CD14-positive monocyte (primary cell): ENCODE data around the gene THSD8. TPM values are rescaled to one million over a fixed set of nuclear protein-coding genes. Genes with fewer than 3 reads are reported as not detected.

ENCODE experiments used
- DNase-seq, 3 donors: peaks; one replicate each; pipeline ENCODE4 v3.0.0-alpha.2; 2011 to 2022
- H2AFZ ChIP-seq: 2 replicates; pipeline ENCODE4 v1.6.0; 2012; ENCODE audit warnings: mild to moderate bottlenecking, low read depth, low read length, inconsistent platforms; ENCODE audit not compliant: insufficient read depth, poor library complexity, severe bottlenecking
- H3K27ac ChIP-seq, 2 donors: 1 replicate in 1 of 2; 2 replicates in 1 of 2; pipeline ENCODE4 v1.5.1; 2012 to 2013; ENCODE audit warnings: low read length in 2 of 2, control low read depth in 1 of 2, inconsistent platforms in 1 of 2, low read depth in 1 of 2, mild to moderate bottlenecking in 1 of 2
- H3K27me3 ChIP-seq, 2 donors: one replicate each; pipeline versions ENCODE4 v1.6.0 to v1.6.1; 2011 to 2013; ENCODE audit warnings: low read length in 2 of 2; ENCODE audit not compliant: control insufficient read depth in 2 of 2, insufficient read depth in 2 of 2
- H3K36me3 ChIP-seq, 2 donors: replicated peaks in 1 of 2; 1 replicate in 1 of 2; 2 replicates in 1 of 2; pipeline versions ENCODE4 v1.5.1 to v1.6.1; 2012 to 2013; ENCODE audit warnings: low read length in 2 of 2, control low read depth in 1 of 2, inconsistent platforms in 1 of 2, mild to moderate bottlenecking in 1 of 2; ENCODE audit not compliant: insufficient read depth in 2 of 2, control insufficient read depth in 1 of 2
- H3K4me1 ChIP-seq, 2 donors: 1 replicate in 1 of 2; 2 replicates in 1 of 2; pipeline versions ENCODE4 v1.5.1 to v1.6.1; 2012 to 2013; ENCODE audit warnings: low read length in 2 of 2, control low read depth in 1 of 2, inconsistent platforms in 1 of 2, mild to moderate bottlenecking in 1 of 2, moderate library complexity in 1 of 2; ENCODE audit not compliant: insufficient read depth in 2 of 2, control insufficient read depth in 1 of 2
- H3K4me2 ChIP-seq: replicated peaks from 2 replicates; pipeline ENCODE3; 2012; ENCODE audit warnings: low read length, moderate library complexity, mild to moderate bottlenecking; ENCODE audit not compliant: poor library complexity, severe bottlenecking; ENCODE audit errors: extremely low read depth
- H3K4me3 ChIP-seq, 3 experiments: fragments of 200-600 bp in 1 of 3; sonication (generic) in 1 of 3; replicated peaks in 1 of 3; 1 replicate in 2 of 3; 2 replicates in 1 of 3; pipeline ENCODE4 v1.5.1; 2011 to 2013; ENCODE audit warnings: low read length in 3 of 3, mild to moderate bottlenecking in 3 of 3, control low read depth in 2 of 3, low read depth in 2 of 3, inconsistent platforms in 1 of 3, moderate library complexity in 1 of 3
- H3K79me2 ChIP-seq: 2 replicates; pipeline ENCODE4 v1.6.0; 2012; ENCODE audit warnings: mild to moderate bottlenecking, control low read depth, inconsistent platforms, low read length, moderate library complexity; ENCODE audit not compliant: insufficient read depth
- H3K9ac ChIP-seq: 2 replicates; pipeline ENCODE4 v1.6.0; 2017; ENCODE audit warnings: low read length, mild to moderate bottlenecking; ENCODE audit not compliant: insufficient read depth, poor library complexity, severe bottlenecking
- H3K9me3 ChIP-seq, 2 donors: replicated peaks in 1 of 2; 1 replicate in 1 of 2; 2 replicates in 1 of 2; pipeline versions ENCODE4 v1.5.1 to v1.6.1; 2012 to 2013; ENCODE audit warnings: low read length in 2 of 2, control low read depth in 1 of 2; ENCODE audit not compliant: control insufficient read depth in 1 of 2, insufficient read depth in 1 of 2
- H4K20me1 ChIP-seq: 2 replicates; pipeline ENCODE4 v1.6.0; 2012; ENCODE audit warnings: mild to moderate bottlenecking, low read length, control low read depth, moderate library complexity; ENCODE audit not compliant: insufficient read depth
- H3K27ac Mint-ChIP-seq, 7 donors: one replicate each; pipeline ENCODE4 v1.8.0; 2020; ENCODE audit warnings: mild to moderate bottlenecking in 7 of 7, mixed read lengths in 7 of 7, moderate library complexity in 6 of 7, inconsistent platforms in 2 of 7
- H3K27me3 Mint-ChIP-seq, 3 donors: one replicate each; pipeline ENCODE4 v1.8.0; 2021 to 2022; ENCODE audit warnings: low read depth in 3 of 3, mild to moderate bottlenecking in 3 of 3, mixed read lengths in 3 of 3, moderate library complexity in 3 of 3, inconsistent platforms in 1 of 3
- H3K36me3 Mint-ChIP-seq, 2 donors: one replicate each; pipeline ENCODE4 v1.8.0; 2020; ENCODE audit warnings: mixed read lengths in 2 of 2, inconsistent platforms in 1 of 2, mild to moderate bottlenecking in 1 of 2
- H3K4me1 Mint-ChIP-seq: one replicate; pipeline ENCODE4 v1.8.0; 2020; ENCODE audit warnings: mild to moderate bottlenecking, mixed read lengths
- H3K4me3 Mint-ChIP-seq, 2 donors: one replicate each; pipeline ENCODE4 v1.8.0; 2020; ENCODE audit warnings: mild to moderate bottlenecking in 2 of 2, mixed read lengths in 2 of 2, moderate library complexity in 1 of 2
- H3K9me3 Mint-ChIP-seq, 7 donors: one replicate each; pipeline ENCODE4 v1.8.0; 2020 to 2022; ENCODE audit warnings: mixed read lengths in 7 of 7, mild to moderate bottlenecking in 6 of 7, moderate library complexity in 6 of 7, inconsistent platforms in 2 of 7
- CTCF ChIP-seq: fragments of 200-600 bp; IDR thresholded peaks from one replicate; pipeline ENCODE4 v1.8.0; 2022; ENCODE audit warnings: antibody characterized with exemption, mild to moderate bottlenecking
- WGBS: methylation state at CpG from one replicate; pipeline ENCODE4 v1.1.5; 2013; ENCODE audit warnings: missing lambda C conversion rate; ENCODE audit not compliant: insufficient coverage; 5-methylcytosine and 5-hydroxymethylcytosine counted together
- intact Hi-C, 2 donors: fragments of 100-400 bp; cut with micrococcal nuclease; formaldehyde crosslinking; loops; one replicate each; pipeline versions ENCODE4 v1.15.0 to v1.15.1; 2023
- polyA plus RNA-seq, 3 donors: library from polyadenylated mRNA; depleted of rRNA in 1 of 3; unstranded in 2 of 3; stranded (reverse) in 1 of 3; fragments of 300-500 nt in 2 of 3; fragments of >200 nt in 1 of 3; fragmentation: Illumina TruSeq in 2 of 3; gene quantifications; 1 replicate in 2 of 3; 2 replicates in 1 of 3; pipeline ENCODE4 v1.2.3, GENCODE V29; 2012 to 2021

THSD8 gene
- polyA plus RNA-seq, 3 donors = 4.0 TPM; not detected in 2

GRCh38 chr19:12789904-12790619, 11.8 kb upstream of the THSD8 start:
- intact Hi-C loops = loop anchor here (5.0 to 10.0 kb wide), 5 partner anchors 123 to 1055 kb away; partner anchors contain the start of genes CALR (in 1 of the 2), IER2 (in 1 of the 2), MAN2B1 (in 1 of the 2) and STX10 (in 1 of the 2)

More at GRCh38 chr19:12789904-12790619, 11.8 kb upstream of the THSD8 start:
- WGBS = 0% methylated on average over 39 of the region's 56 CpGs
- peaks cover 37% of the 10 kb centered on the region for H4K20me1 ChIP-seq
- peak overlapping the region; percentile 99 for H3K4me2 ChIP-seq
- H3K36me3 ChIP-seq = no peaks in the 10 kb centered on the region
- peak overlapping the region; percentile 100 for H3K9ac ChIP-seq
- peak; percentile 97 to 99 (median 99) for DNase-seq
- H3K4me1 Mint-ChIP-seq = peaks cover 38% of the 10 kb centered on the region
- no peaks in the 10 kb centered on the region for H3K9me3 ChIP-seq
- H3K79me2 ChIP-seq = peaks cover 78% of the 10 kb centered on the region
- peaks cover 59 to 64% of the 10 kb centered on the region in 2 donors for H3K4me1 ChIP-seq
- H3K4me3 ChIP-seq = peak overlapping the region; percentile 85 to 100 (median 100)
- peak overlapping the region; percentile 95 to 100 for H3K27ac ChIP-seq
- peak overlapping the region; percentile 99 to 100 (median 100) for H3K27ac Mint-ChIP-seq
- H3K36me3 Mint-ChIP-seq = peaks cover 2 to 12% of the 10 kb centered on the region in 2 donors
- H3K9me3 Mint-ChIP-seq = peaks cover 0 to 7% (median 0%) of the 10 kb centered on the region in 7 donors
- H3K27me3 Mint-ChIP-seq = peaks cover 0 to 4% (median 1%) of the 10 kb centered on the region in 3 donors
- no peak for TF ChIP-seq CTCF
- H3K4me3 Mint-ChIP-seq = peak overlapping the region; percentile 95 to 98
- H3K27me3 ChIP-seq = no peaks in the 10 kb centered on the region
- H2AFZ ChIP-seq = no peak overlapping the region
